NCI-H226 (cell line): ENCODE measurements around the gene PTPN11.

Experiments
- DNase-seq: peaks from one replicate; pipeline ENCODE4 v3.0.0-alpha.2; 2015

Gene PTPN11

GRCh38 chr12:112555621-112556233, 137.0 kb downstream of the PTPN11 start:
- no peak for DNase-seq

DNA sequence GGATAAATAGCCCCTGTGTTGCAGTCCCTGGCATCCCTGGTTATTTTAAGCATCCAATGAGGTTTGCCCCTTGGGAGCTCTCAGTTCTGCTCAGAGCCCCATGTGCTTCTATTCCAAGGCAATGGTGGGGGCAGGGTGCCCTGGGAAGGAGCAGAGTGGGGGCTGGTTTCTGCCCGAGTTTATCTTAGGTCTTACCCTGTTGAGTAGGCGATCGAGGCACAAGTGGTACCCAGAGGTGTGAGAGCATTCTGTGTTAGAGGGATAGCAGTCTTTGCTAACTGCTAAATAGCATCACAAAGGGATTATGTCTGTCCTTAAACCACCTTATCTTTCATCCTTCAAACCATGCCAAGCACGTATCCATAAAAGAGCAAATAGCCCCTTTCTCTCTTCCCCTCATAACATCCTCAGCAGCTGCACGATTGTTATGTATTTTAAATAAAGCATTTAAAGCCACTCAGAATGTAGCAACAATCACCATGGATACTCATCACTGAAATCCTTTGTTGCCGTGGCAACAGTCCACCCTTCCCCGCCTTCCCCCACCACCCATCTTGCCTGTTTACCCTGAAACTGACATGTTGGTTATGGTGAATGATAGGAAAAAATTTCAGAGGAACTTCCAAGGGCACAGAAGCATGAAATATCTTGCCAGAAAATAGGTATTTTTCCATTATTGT, 139.3 kb downstream of the PTPN11 start:
- no peak for DNase-seq
